ENCODE data around the gene MACROD2. TPM values are rescaled to one million over a fixed set of nuclear protein-coding genes. Genes with fewer than 3 reads are reported as not detected.

Gene MACROD2
- total and polyA plus RNA-seq, 2 of the 4 experiments (the other 2 are of a cell fraction), result not detected

GRCh38 chr20:14785065-14785743, 789.9 kb downstream of the MACROD2 start:
- no TSS peak for BruUV-seq (replicated peaks)
- no peak overlapping the region for H3K9ac ChIP-seq (ENCODE audit: low read depth, low read length)
- H2AK9ac ChIP-seq (replicated peaks; ENCODE audit: low read depth, low read length, poor library complexity), result no peak overlapping the region
- H4K91ac ChIP-seq (ENCODE audit: insufficient read depth, low read depth, low read length), result no peak overlapping the region
- 71% methylated on average over 1 of the region's 3 CpGs; no CpG with 5 or more reads in 1 of the 2 experiments for WGBS, 2 experiments (ENCODE audit: extremely low coverage in 2 of 2, insufficient read length in 1 of 2)
- H3K4ac ChIP-seq (ENCODE audit: low read depth, low read length), result no peak overlapping the region
- intact Hi-C loops (cut with micrococcal nuclease) (no loop called here), in situ Hi-C loops (cut with MboI; ENCODE audit: low sequenced_read_pairs) (no loop called here), dilution Hi-C loops (cut with HindIII; ENCODE audit: low sequenced_read_pairs, unreplicated experiment) (no loop called here)
- no peak overlapping the region for H3K56ac ChIP-seq (ENCODE audit: extremely low read depth, insufficient read depth, low read length)
- no peak overlapping the region for H3K18ac ChIP-seq (ENCODE audit: low read depth, low read length)
- H3K4me1 ChIP-seq (ENCODE audit: control insufficient read depth, insufficient read depth, low read length), result no peaks in the 10 kb centered on the region
- POLR2A ChIA-PET (ENCODE audit: unreplicated experiment), result no interaction called here
- H3K4me3 ChIP-seq (ENCODE audit: insufficient read depth, low read depth, low read length), result no peak overlapping the region
- ATAC-seq (ENCODE audit: low read depth) (no peak), DNase-seq (no peak)
- no peak overlapping the region for H4K8ac ChIP-seq (ENCODE audit: low read depth in 2 of 2, low read length in 2 of 2)
- no peaks in the 10 kb centered on the region for H4K20me1 ChIP-seq (ENCODE audit: insufficient read depth, low read length)
- no peak overlapping the region for H3K27ac ChIP-seq (ENCODE audit: insufficient read depth, low read length)
- no peaks in the 10 kb centered on the region for H3K79me1 ChIP-seq (ENCODE audit: low read depth in 1 of 2, low read length in 2 of 2)
- no peak overlapping the region for H2AK5ac ChIP-seq (ENCODE audit: low read depth, low read length)
- H3K4me2 ChIP-seq (ENCODE audit: low read depth, low read length), result no peak overlapping the region
- no peaks in the 10 kb centered on the region for H3K36me3 ChIP-seq (ENCODE audit: control insufficient read depth, insufficient read depth, low read length)
- H2BK5ac ChIP-seq (ENCODE audit: low read depth, low read length, poor library complexity, severe bottlenecking), result no peak overlapping the region
- TF ChIP-seq RCOR1 (IDR thresholded peaks at IDR 0.05; ENCODE audit: insufficient replicate concordance, low read length) (no peak), MAFK (IDR thresholded peaks at IDR 0.05; ENCODE audit: low read depth, low read length) (no peak), USF2 (IDR thresholded peaks at IDR 0.05; ENCODE audit: low read depth, low read length) (no peak), NFE2L2 (IDR thresholded peaks at IDR 0.05; ENCODE audit: low read depth, low read length) (no peak), CTCF (conservative IDR thresholded peaks at IDR 0.05; ENCODE audit: low read depth, low read length) (no peak), FOS (IDR thresholded peaks at IDR 0.05; ENCODE audit: low read depth, low read length) (no peak), RFX5 (IDR thresholded peaks at IDR 0.05; ENCODE audit: low read depth, low read length) (no peak), MAZ (IDR thresholded peaks at IDR 0.05; ENCODE audit: borderline replicate concordance, low read depth, low read length) (no peak), RAD21 (IDR thresholded peaks at IDR 0.05; ENCODE audit: low read length) (no peak), SMC3 (IDR thresholded peaks at IDR 0.05; ENCODE audit: low read depth, low read length) (no peak), CEBPB (IDR thresholded peaks at IDR 0.05; ENCODE audit: low read depth, low read length) (no peak), MXI1 (IDR thresholded peaks at IDR 0.05; ENCODE audit: borderline replicate concordance, low read depth, low read length) (no peak), CHD1 (IDR thresholded peaks at IDR 0.05; ENCODE audit: low read depth, low read length) (no peak), ELK1 (IDR thresholded peaks at IDR 0.05; ENCODE audit: borderline replicate concordance, low read depth, low read length) (no peak), BHLHE40 (IDR thresholded peaks at IDR 0.05; ENCODE audit: low read depth, low read length) (no peak), POLR2A (IDR thresholded peaks at IDR 0.05; ENCODE audit: low read depth, low read length) (no peak)
- H2BK15ac ChIP-seq (ENCODE audit: low read depth, low read length), result no peak overlapping the region
- no peak overlapping the region for H2AFZ ChIP-seq (replicated peaks; ENCODE audit: low read length, poor library complexity)
- no peak overlapping the region for H2BK120ac ChIP-seq (ENCODE audit: low read depth, low read length)
- no peaks in the 10 kb centered on the region for H3K9me1 ChIP-seq (ENCODE audit: insufficient read depth, low read length)
- no peaks in the 10 kb centered on the region for H3K27me3 ChIP-seq (ENCODE audit: control insufficient read depth, insufficient read depth, low read length)
- CTCF ChIA-PET, result no interaction called here
- no peaks in the 10 kb centered on the region for H3K9me3 ChIP-seq (ENCODE audit: control insufficient read depth, insufficient read depth, low read length)
- no peak overlapping the region for H4K5ac ChIP-seq (ENCODE audit: low read depth, low read length)
- no peak overlapping the region for H3K23ac ChIP-seq (ENCODE audit: low read depth, low read length)
- H3K14ac ChIP-seq (replicated peaks; ENCODE audit: low read depth, low read length), result no peak overlapping the region
- no peak overlapping the region for H2BK20ac ChIP-seq (ENCODE audit: low read depth, low read length)

All from IMR-90 (cell line).